ENCODE measurements around the gene NUP107. TPM values are rescaled to one million over a fixed set of nuclear protein-coding genes. Genes with fewer than 3 reads are reported as not detected.
A peak's percentile ranks its signal among the peaks of the same experiment; 100 is the strongest.

Gene NUP107
- total RNA-seq, 2 experiments from 2014 or later: 91.2 to 106 TPM

DNA sequence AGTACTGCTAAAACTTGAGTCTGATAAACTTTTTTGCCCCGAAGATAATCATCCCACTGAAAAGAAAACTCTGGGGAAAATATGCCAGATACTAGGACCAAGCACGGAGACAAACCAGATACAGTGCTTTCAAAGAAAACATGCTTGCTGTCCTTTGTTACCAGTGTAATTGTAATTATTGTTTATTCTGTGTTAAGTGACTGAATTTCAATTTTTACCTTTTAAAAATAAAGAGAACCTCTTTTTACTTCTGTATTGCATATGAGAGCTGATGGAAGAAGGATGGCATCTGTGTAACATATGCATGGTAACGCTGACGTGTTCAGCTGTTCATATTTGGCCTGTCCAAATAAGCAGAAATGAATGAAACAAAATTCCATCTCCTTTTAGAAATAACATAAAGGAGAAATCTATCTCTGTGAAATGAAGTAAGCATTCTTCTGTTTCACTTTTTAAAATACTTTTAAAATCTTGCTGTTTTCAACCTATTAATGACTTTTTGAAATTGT, 81.7 kb downstream of the NUP107 start:
- Mint-ChIP-seq H3K36me3 (peaks cover 22% of the 10 kb centered on the region), H3K4me1 (peaks cover 9% of the 10 kb centered on the region), H3K9me3 (no peaks in the 10 kb centered on the region), H3K27me3 (no peaks in the 10 kb centered on the region), H3K27ac (no peak overlapping the region), H3K4me3 (no peak overlapping the region)
- no peak for ATAC-seq (ENCODE audit: low read depth)
- DNase-seq: no peak
- POLR2A ChIA-PET: no interaction called here

DNA sequence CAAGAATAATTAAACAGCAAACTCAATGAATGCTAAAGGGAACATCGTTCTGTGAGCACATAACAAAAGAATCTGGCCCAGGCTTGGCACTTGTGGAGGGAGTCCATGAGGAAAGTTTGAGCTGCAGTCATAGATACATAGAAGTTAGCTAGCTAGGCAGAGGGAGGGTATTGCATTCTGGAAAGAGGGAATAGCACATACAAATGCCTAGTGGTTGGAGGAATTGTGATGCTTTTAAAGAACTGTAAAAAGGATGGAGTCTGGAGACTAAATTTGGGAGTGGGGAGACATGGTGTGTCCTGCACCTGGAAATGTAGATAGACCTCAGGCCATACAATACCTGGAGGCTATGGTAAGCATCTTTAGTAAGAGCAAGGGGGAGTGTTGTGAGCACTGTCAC, 83.2 kb downstream of the NUP107 start:
- Mint-ChIP-seq H3K4me1 (peaks cover 13% of the 10 kb centered on the region), H3K36me3 (peaks cover 16% of the 10 kb centered on the region), H3K27me3 (no peaks in the 10 kb centered on the region), H3K4me3 (no peak overlapping the region), H3K9me3 (no peaks in the 10 kb centered on the region), H3K27ac (peak overlapping the region; percentile 6)
- ATAC-seq (ENCODE audit: low read depth): no peak
- POLR2A ChIA-PET: no interaction called here
- DNase-seq: no peak

DNA sequence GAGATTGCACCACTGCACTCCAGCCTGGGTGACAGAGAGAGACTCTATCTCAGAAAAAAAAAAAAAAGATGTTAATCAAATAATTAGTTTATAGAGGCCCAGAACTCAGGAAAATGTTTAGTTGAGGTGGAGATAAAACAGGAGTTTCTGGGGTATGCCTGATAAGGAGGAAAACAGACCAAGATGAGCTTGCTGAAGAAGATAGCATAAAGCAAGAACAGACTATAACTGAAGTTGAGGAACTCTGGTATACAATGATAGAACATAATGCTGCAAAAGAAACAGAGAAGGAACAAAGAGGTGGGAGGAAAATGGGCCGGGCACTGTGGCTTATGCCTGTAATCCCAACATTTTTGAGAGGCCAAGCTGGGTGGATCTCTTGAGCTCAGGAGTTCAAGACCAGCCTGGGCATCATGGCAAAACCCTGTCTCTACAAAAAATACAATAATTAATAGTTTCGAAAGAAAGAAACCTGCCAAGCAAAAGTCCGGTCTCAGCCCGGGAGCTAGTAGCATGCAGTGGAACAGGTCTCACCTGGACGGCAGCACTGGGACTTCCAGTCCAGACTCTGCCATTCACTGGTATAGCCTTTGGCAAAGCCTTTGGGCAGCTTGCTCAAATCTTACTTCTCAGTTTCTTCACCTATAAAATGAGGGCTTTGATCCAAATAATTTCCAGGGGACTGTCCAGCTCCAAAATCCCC, 84.6 kb downstream of the NUP107 start:
- DNase-seq (no peak), ATAC-seq (ENCODE audit: low read depth) (no peak)
- Mint-ChIP-seq H3K27me3 (no peaks in the 10 kb centered on the region), H3K36me3 (peaks cover 16% of the 10 kb centered on the region), H3K27ac (no peak overlapping the region), H3K4me3 (no peak overlapping the region), H3K9me3 (no peaks in the 10 kb centered on the region), H3K4me1 (peaks cover 13% of the 10 kb centered on the region)
- POLR2A ChIA-PET: interaction anchor here (0.7 kb wide), 1 partner anchor 25 kb away, joined by 3 read pairs; no protein-coding TSS in a partner anchor

DNA sequence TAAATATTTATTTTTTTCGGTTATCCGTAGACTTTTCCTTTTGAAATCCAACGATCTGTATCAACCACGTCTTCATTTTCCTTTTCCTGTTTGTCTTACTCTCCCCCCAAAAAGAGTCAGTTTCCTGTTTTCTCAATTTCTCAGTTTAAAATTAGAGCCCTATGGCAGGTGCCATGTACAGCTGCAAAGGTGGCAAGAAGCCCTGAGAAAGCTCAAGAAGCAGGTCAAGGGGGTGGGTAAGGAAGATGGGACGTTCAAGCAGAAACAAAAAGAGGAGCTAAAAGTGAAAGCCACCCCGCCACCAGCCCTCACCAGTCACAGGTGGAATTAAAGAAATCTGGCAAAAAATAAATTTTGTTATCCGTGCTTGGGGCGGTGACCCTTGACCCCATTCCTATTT, 85.9 kb downstream of the NUP107 start:
- Mint-ChIP-seq H3K36me3 (peaks cover 14% of the 10 kb centered on the region), H3K27ac (peak overlapping the region; percentile 79), H3K9me3 (no peaks in the 10 kb centered on the region), H3K27me3 (no peaks in the 10 kb centered on the region), H3K4me1 (peaks cover 13% of the 10 kb centered on the region), H3K4me3 (peak overlapping the region; percentile 75)
- POLR2A ChIA-PET: no interaction called here
- DNase-seq: no peak
- ATAC-seq (ENCODE audit: low read depth): peak; percentile 50

DNA sequence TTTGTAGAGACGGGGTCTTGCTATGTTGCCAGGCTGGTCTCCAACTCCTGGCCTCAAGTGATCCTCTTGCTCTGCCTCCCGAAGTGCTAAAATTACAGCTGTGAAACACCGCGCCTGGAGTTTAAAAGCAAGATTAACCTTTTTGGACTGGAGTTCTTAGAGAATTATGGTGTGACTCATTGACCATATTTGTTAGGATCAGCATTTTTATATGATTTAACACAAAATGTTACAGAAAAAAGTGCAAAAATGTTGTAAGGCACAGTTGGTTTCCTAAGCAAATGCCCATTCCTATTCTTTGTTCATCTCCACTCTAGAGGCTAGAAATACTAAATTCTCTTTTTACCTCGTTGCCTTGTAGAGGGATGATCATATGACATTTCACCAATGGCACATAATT, 86.8 kb downstream of the NUP107 start:
- DNase-seq: no peak
- Mint-ChIP-seq H3K36me3 (peaks cover 14% of the 10 kb centered on the region), H3K27ac (no peak overlapping the region), H3K9me3 (no peaks in the 10 kb centered on the region), H3K4me3 (no peak overlapping the region), H3K27me3 (no peaks in the 10 kb centered on the region), H3K4me1 (peaks cover 13% of the 10 kb centered on the region)
- POLR2A ChIA-PET: no interaction called here
- ATAC-seq (ENCODE audit: low read depth): no peak

DNA sequence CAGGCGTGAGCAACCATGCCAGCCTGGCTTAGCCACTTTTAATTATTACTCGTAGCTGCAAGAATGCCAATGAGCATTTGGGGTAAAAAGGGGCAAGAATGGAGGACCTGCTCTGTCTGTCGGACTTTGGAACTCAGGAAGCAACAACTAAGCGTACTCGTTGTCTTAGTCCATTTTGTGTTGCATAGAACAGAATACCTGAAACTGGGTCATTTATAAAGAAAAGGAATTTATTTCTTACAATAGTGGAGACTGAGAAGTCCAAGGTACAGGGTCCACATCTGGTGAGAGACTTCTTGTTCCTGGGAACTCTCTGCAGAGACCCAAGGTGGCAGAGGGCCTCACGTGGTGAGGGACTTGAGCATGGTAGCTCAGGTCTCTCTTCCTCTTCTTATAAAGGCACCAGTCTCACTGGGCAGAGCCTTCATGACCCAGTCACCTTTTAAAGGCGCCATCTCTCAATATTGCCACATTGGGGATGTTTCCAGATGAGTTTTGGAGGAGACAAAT, 88.4 kb downstream of the NUP107 start:
- DNase-seq (no peak), ATAC-seq (ENCODE audit: low read depth) (no peak)
- Mint-ChIP-seq H3K4me1 (peaks cover 13% of the 10 kb centered on the region), H3K4me3 (no peak overlapping the region), H3K27me3 (no peaks in the 10 kb centered on the region), H3K36me3 (peaks cover 12% of the 10 kb centered on the region), H3K9me3 (peaks cover 1% of the 10 kb centered on the region), H3K27ac (no peak overlapping the region)
- POLR2A ChIA-PET: no interaction called here

DNA sequence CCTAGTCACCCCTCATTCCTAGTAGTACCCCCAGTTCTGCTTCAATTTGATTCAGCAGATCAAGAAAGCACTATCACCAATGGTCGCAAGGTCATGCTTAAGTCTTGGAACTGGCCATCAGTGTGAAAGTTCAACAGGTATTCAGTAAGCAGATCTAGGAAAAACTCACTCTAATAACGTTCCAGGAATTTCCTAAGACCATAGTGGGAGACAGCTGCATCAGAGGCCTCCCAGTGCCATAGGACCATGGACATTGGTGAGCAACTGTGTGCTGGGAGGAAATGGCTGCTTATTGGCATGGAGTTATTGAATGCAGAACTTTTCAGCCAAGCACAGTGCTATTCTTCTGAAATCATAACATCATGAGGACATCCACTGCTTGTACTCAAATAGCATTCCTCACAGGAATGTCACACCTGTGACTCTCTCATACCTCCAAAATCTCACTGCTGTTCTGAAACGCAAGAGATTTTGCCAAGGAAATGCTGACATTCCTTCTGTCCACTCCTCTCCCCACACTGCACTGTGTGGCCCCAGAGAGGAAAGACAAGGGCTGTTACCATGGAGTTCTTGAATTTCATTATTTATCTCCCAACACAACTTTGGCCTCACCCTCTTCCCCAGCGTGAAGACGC, 90.3 kb downstream of the NUP107 start:
- peaks cover 13% of the 10 kb centered on the region for H3K4me1 Mint-ChIP-seq
- peaks cover 7% of the 10 kb centered on the region for H3K36me3 Mint-ChIP-seq
- POLR2A ChIA-PET: no interaction called here
- peaks cover 1% of the 10 kb centered on the region for H3K9me3 Mint-ChIP-seq
- H3K4me3 Mint-ChIP-seq: no peak overlapping the region
- H3K27ac Mint-ChIP-seq: no peak overlapping the region
- H3K27me3 Mint-ChIP-seq: no peaks in the 10 kb centered on the region
- ATAC-seq (ENCODE audit: low read depth) (no peak), DNase-seq (no peak)

DNA sequence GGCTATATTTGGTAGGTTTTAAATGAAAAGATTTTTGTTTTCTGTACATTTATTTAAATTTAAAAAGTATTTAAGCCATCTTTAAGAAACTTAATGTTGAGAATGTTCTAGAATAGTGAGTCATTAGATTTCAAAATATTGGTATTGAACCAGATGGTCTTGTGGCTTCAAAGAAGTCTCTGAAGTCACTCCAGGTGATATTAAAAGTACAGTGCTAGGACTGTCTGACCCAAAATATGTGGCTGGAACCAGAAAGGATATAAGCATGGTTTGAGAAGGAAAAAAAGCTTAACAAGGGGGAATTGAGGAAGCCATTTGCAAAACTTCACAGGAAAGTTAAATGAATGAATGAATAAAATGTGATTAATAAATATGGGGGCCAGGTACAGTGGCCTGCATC, 92.5 kb downstream of the NUP107 start:
- Mint-ChIP-seq H3K36me3 (peaks cover 4% of the 10 kb centered on the region), H3K27me3 (no peaks in the 10 kb centered on the region), H3K4me1 (no peaks in the 10 kb centered on the region), H3K4me3 (no peak overlapping the region), H3K9me3 (peaks cover 1% of the 10 kb centered on the region), H3K27ac (no peak overlapping the region)
- DNase-seq (no peak), ATAC-seq (ENCODE audit: low read depth) (no peak)
- POLR2A ChIA-PET: interaction anchor here (1.2 kb wide), 1 partner anchor 13 kb away, joined by 3 read pairs; no protein-coding TSS in a partner anchor

DNA sequence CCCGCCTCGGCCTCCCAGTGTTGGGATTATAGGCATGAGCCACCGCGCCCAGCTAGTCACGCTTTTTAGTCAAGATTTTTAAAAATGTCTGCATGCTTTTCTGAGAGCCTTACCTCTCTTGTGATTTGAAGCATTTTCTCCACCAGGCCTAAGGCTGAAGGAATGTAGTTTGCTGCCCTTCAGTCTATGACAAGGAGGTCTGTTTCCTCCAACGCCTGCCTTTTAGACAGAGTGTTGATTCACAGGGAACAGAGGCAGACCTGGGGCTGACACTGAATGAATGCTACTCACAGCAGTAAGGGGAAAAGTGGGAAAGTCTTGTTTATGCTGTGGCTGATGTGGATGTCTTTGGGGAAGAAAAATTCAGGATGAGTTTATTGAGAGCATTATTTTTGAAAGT, 94.0 kb downstream of the NUP107 start:
- Mint-ChIP-seq H3K9me3 (peaks cover 1% of the 10 kb centered on the region), H3K27me3 (no peaks in the 10 kb centered on the region), H3K4me1 (no peaks in the 10 kb centered on the region), H3K36me3 (peaks cover 4% of the 10 kb centered on the region), H3K4me3 (no peak overlapping the region), H3K27ac (no peak overlapping the region)
- DNase-seq (no peak), ATAC-seq (ENCODE audit: low read depth) (no peak)
- POLR2A ChIA-PET: no interaction called here

DNA sequence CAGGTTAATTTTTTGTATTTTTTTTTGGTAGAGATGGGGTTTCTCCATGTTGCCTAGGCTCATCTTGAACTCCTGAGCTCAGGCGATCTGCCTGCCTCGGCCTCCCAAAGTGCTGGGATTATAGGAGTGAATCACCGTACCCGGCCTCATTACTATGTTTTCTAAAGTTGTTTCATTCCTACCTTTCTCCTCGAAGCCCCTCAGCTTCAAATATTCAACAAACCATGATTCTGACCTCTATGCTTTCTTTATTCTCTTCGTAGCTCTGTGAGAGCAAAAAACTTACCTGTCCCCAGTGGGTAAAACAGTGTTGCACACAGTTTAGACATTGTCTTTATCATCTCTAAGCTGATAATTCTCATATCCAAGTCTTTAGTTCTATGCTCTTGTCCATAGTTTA, 95.0 kb downstream of the NUP107 start:
- H3K9me3 Mint-ChIP-seq: peaks cover 1% of the 10 kb centered on the region
- no peak for ATAC-seq (ENCODE audit: low read depth)
- H3K4me3 Mint-ChIP-seq: no peak overlapping the region
- DNase-seq: no peak
- H3K27ac Mint-ChIP-seq: no peak overlapping the region
- H3K36me3 Mint-ChIP-seq: peaks cover 3% of the 10 kb centered on the region
- POLR2A ChIA-PET: no interaction called here
- H3K27me3 Mint-ChIP-seq: no peaks in the 10 kb centered on the region
- H3K4me1 Mint-ChIP-seq: no peaks in the 10 kb centered on the region

DNA sequence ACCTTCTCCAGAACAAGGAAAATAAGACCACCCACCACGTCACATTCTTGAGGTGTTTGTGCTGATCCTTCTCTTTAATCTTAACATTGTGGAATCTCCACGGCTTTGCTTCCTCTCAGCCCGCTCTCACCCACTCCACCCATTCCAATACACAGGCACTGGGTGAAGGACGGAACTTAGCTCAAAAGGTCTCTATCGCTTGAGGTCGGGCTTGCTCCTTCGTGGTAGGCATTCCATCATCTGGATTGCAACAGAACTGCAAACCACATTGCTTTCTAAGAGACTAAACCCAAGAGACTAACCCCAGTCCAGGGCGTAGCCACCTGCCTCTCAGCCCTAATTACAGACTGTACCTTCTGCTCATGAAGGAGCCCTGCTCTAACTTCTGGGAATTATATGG, 97.2 kb downstream of the NUP107 start:
- no peaks in the 10 kb centered on the region for H3K27me3 Mint-ChIP-seq
- no peak overlapping the region for H3K4me3 Mint-ChIP-seq
- POLR2A ChIA-PET: no interaction called here
- no peak for ATAC-seq (ENCODE audit: low read depth)
- H3K9me3 Mint-ChIP-seq: peaks cover 1% of the 10 kb centered on the region
- H3K4me1 Mint-ChIP-seq: peaks cover 5% of the 10 kb centered on the region
- H3K36me3 Mint-ChIP-seq: peaks cover 2% of the 10 kb centered on the region
- no peak overlapping the region for H3K27ac Mint-ChIP-seq
- no peak for DNase-seq

DNA sequence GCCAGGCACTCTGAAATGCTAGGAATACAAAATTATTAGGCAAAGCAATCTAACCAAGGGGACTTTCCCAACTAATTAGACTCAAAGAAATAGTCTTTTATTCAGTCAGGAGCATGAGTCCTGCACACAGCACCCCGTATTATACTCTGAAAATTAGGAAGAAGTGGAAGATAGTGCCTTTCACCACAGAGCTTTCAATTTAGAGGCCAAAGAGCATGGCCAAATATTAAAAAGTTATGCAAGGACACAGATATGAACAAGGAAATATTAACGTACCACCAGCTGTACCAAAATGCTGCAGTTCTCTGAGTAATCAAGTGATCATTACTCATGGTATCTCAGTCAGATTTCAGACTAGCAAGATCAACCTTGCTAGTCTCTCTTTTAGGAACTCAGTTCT, 98.6 kb downstream of the NUP107 start:
- no peaks in the 10 kb centered on the region for H3K36me3 Mint-ChIP-seq
- peaks cover 5% of the 10 kb centered on the region for H3K4me1 Mint-ChIP-seq
- H3K4me3 Mint-ChIP-seq: no peak overlapping the region
- H3K27ac Mint-ChIP-seq: no peak overlapping the region
- POLR2A ChIA-PET: no interaction called here
- no peak for DNase-seq
- no peaks in the 10 kb centered on the region for H3K9me3 Mint-ChIP-seq
- no peaks in the 10 kb centered on the region for H3K27me3 Mint-ChIP-seq
- ATAC-seq (ENCODE audit: low read depth): no peak

DNA sequence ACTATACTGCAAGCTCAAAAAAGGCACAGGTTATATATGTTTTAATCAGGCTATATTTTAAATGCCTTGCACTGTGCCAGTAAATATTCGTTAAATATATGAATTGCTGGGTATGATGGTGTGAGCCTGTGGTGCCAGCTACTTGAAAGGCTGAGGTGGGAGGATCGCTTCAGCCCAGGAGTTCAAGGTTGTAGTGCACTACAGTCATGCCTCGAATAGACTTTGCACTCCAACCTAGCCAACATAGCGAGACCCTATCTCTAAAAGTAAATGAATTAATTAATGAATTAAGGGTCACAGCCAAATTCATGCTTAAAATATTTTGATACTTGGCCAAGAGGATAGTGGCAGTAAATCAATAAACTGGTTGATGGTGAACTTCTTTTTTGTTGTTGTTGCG, 99.0 kb downstream of the NUP107 start:
- H3K4me1 Mint-ChIP-seq: peaks cover 5% of the 10 kb centered on the region
- POLR2A ChIA-PET: no interaction called here
- no peaks in the 10 kb centered on the region for H3K9me3 Mint-ChIP-seq
- ATAC-seq (ENCODE audit: low read depth) (no peak), DNase-seq (no peak)
- no peaks in the 10 kb centered on the region for H3K36me3 Mint-ChIP-seq
- no peak overlapping the region for H3K27ac Mint-ChIP-seq
- H3K27me3 Mint-ChIP-seq: no peaks in the 10 kb centered on the region
- no peak overlapping the region for H3K4me3 Mint-ChIP-seq

DNA sequence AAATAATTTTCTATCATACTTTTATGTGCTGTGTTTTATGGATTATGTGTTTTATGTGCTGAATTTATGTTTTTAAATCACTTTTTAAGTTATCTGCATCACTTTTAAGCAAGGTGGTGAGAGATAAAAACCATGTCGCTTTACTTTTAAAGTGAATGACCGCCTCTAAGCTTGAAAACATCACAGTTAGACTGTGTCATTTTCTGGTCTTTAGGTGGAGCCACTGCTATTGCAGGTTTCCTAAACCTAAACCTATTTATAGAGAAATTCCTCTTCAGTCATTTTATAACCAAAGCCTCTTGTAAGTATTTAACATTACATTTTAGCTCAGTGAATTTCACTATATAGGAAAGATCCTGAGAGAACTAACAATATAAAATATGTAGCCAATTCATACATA, 100.2 kb downstream of the NUP107 start:
- Mint-ChIP-seq H3K36me3 (no peaks in the 10 kb centered on the region), H3K4me3 (no peak overlapping the region), H3K27me3 (no peaks in the 10 kb centered on the region), H3K27ac (no peak overlapping the region), H3K9me3 (no peaks in the 10 kb centered on the region), H3K4me1 (peaks cover 5% of the 10 kb centered on the region)
- DNase-seq: no peak
- no peak for ATAC-seq (ENCODE audit: low read depth)
- POLR2A ChIA-PET: no interaction called here
